K562 (cell line): ENCODE measurements around the gene DNAJB13. TPM values are rescaled to one million over a fixed set of nuclear protein-coding genes. Genes with fewer than 3 reads are reported as not detected.

Source experiments
- ATF3 ChIP-seq, 2 experiments: fragments of 450-650 bp in 1 of 2; sonication (generic) in 1 of 2; formaldehyde crosslinking in 1 of 2; IDR thresholded peaks in 1 of 2; conservative IDR thresholded peaks in 1 of 2; 2 replicates each; pipeline versions ENCODE4 v1.6.1 to v1.8.1; 2016 to 2023; ENCODE audit warnings: mild to moderate bottlenecking in 2 of 2, moderate library complexity in 2 of 2, inconsistent platforms in 1 of 2, missing genetic modification reagents in 1 of 2
- CBX2 ChIP-seq: fragments of 200-600 bp; sonication (generic); IDR thresholded peaks from one replicate; pipeline ENCODE4 v1.6.1; 2012; ENCODE audit warnings: mild to moderate bottlenecking, low read length, inconsistent platforms; ENCODE audit not compliant: insufficient read depth, poor library complexity, severe bottlenecking
- CEBPB ChIP-seq: fragments of 450-650 bp; IDR thresholded peaks from 2 replicates; pipeline ENCODE4 v1.6.1; 2016; ENCODE audit warnings: missing genetic modification characterization, missing compliant biosample characterization
- CXXC5 ChIP-seq: fragments of 250-450 bp; sonication (Bioruptor Pico); IDR thresholded peaks from 2 replicates; pipeline ENCODE4 v1.8.0; 2022; ENCODE audit warnings: inconsistent platforms, mild to moderate bottlenecking, moderate library complexity
- FOXP4 ChIP-seq: sonication (generic); formaldehyde crosslinking; IDR thresholded peaks from 2 replicates; pipeline ENCODE4 v1.8.0; 2022; ENCODE audit warnings: mild to moderate bottlenecking, missing genetic modification reagents, borderline replicate concordance
- FUS ChIP-seq: fragments of 200-400 bp; formaldehyde crosslinking; optimal IDR thresholded peaks from 2 replicates; pipeline ENCODE3; 2017; ENCODE audit warnings: low read depth, low read length
- MAX ChIP-seq: sonication (generic); formaldehyde crosslinking; IDR thresholded peaks from 2 replicates; pipeline ENCODE4 v1.9.0; 2022; ENCODE audit warnings: mild to moderate bottlenecking, missing genetic modification reagents
- MYC ChIP-seq, 2 experiments: fragments of 250-450 bp in 1 of 2; sonication (Bioruptor Pico) in 1 of 2; IDR thresholded peaks; 2 replicates each; pipeline versions ENCODE4 v1.5.1 to v1.6.1; 2012 to 2021; ENCODE audit warnings: low read depth in 2 of 2, borderline replicate concordance in 1 of 2, improper control_type of control experiment in 1 of 2, low read length in 1 of 2, mild to moderate bottlenecking in 1 of 2, moderate library complexity in 1 of 2
- NFRKB ChIP-seq: fragments of 450-650 bp; IDR thresholded peaks from 2 replicates; pipeline ENCODE4 v1.6.1; 2016; ENCODE audit warnings: low read depth
- PATZ1 ChIP-seq: fragments of 250-450 bp; sonication (Bioruptor Pico); IDR thresholded peaks from 2 replicates; pipeline ENCODE4 v1.5.0; 2020; ENCODE audit warnings: mild to moderate bottlenecking, borderline replicate concordance
- POLR2G ChIP-seq: fragments of 200-400 bp; formaldehyde crosslinking; IDR thresholded peaks from 2 replicates; pipeline ENCODE4 v1.6.1; 2017; ENCODE audit warnings: low read depth, mild to moderate bottlenecking, antibody characterized with exemption, low read length, moderate library complexity
- TAL1 ChIP-seq: fragments of 450-650 bp; IDR thresholded peaks from 2 replicates; pipeline ENCODE4 v1.6.1; 2016; ENCODE audit warnings: mild to moderate bottlenecking
- ZBTB43 ChIP-seq: sonication (generic); formaldehyde crosslinking; IDR thresholded peaks from 2 replicates; pipeline ENCODE4 v1.8.0; 2023; ENCODE audit warnings: mild to moderate bottlenecking, missing genetic modification reagents
- ZNF76 ChIP-seq: fragments of 250-450 bp; sonication (Bioruptor Pico); IDR thresholded peaks from 2 replicates; pipeline ENCODE4 v1.4.0; 2020; ENCODE audit warnings: mild to moderate bottlenecking, moderate library complexity, borderline replicate concordance
- ZNF780A ChIP-seq: fragments of 250-450 bp; sonication (Bioruptor Pico); IDR thresholded peaks from 2 replicates; pipeline ENCODE4 v1.5.0; 2021; ENCODE audit warnings: mild to moderate bottlenecking
- polyA plus RNA-seq, 8 experiments: library from polyadenylated mRNA; depleted of rRNA in 4 of 8; stranded (reverse) in 5 of 8; unstranded in 3 of 8; fragments of >200 nt; fragmentation: Nextera tagmentation in 2 of 8; fragmentation: Illumina TruSeq in 1 of 8; extraction: Ambion mirVana in 2 of 8; extraction: Trizol in 1 of 8; gene quantifications; 2 replicates each; pipeline versions ENCODE4 v1.2.1 to v1.2.3, GENCODE V29; 2011 to 2014; ENCODE audit warnings: inconsistent platforms in 1 of 8, missing spikeins in 1 of 8
- total RNA-seq, 7 experiments: library from RNA; depleted of rRNA in 6 of 7; stranded (reverse); fragments of >200 nt in 6 of 7; fragmentation: Illumina TruSeq in 2 of 7; extraction: Trizol in 2 of 7; gene quantifications; 2 replicates each; pipeline versions ENCODE4 v1.2.1 to v1.2.3, GENCODE V29; 2011 to 2021; ENCODE audit warnings: low replicate concordance in 1 of 7

DNAJB13 gene
- total and polyA plus RNA-seq, 9 of the 15 experiments (the other 6 are each of a cell fraction or from before 2014, with no cell fraction given), result 0.14 TPM; not detected in 8

- TF ChIP-seq FOXP4 (no peak), ZNF76 (no peak), POLR2G (peak; percentile 83), MAX (CRISPR knock-in tag) (no peak), ZBTB43 (no peak), NFRKB (0 out of 2 replicates have a peak, but pooled peaks have one; percentile 18), FUS (no peak), PATZ1 (CRISPR knock-in tag) (no peak), ZNF780A (CRISPR knock-in tag) (no peak), MYC (IDR thresholded peaks at IDR 0.05; ENCODE audit: low read depth, low read length) (no peak; the same call in 1 of the 2 replicates), MYC (CRISPR knock-in tag; IDR thresholded peaks at IDR 0.05; ENCODE audit: borderline replicate concordance, low read depth) (no peak), CBX2 (no peak), ATF3 (IDR thresholded peaks at IDR 0.05) (no peak), ATF3 (CRISPR knock-in tag; conservative IDR thresholded peaks at IDR 0.05) (no peak), CEBPB (tag) (no peak), TAL1 (no peak), CXXC5 (peak; percentile 10)
These were observed 31.8 kb downstream of the DNAJB13 start, which contains the start of gene UCP2 (continued) for GRCh38 chr11:73982595-73982989.
